GM19452 (cell line): Measurements from ENCODE around the gene CLCF1.

Source experiments
- ATAC-seq: cut with Tn5 transposase; IDR thresholded peaks from one replicate; pipeline ENCODE4 v1.9.1; 2021; ENCODE audit not compliant: unreplicated experiment

Gene CLCF1

DNA sequence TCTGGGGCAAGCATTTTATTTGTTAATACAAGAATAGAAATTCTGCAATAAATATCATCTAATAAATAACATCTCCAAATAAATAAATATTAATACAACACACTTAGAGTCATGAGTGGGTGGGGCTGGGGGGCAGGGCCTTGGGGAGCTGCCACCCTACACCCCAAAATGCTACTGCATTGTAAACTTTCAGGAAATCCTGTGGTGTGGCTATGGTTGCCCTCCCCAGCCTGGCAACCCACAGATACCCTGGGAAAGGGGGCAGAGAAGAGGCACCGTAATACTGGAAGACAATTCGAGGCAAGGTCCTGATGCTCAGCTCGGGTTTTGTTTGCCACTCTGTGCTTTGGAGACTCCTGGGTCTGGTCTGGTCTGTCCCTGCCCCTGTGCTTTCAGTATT lies 9.2 kb downstream of the CLCF1 start:
- ATAC-seq: no peak

DNA sequence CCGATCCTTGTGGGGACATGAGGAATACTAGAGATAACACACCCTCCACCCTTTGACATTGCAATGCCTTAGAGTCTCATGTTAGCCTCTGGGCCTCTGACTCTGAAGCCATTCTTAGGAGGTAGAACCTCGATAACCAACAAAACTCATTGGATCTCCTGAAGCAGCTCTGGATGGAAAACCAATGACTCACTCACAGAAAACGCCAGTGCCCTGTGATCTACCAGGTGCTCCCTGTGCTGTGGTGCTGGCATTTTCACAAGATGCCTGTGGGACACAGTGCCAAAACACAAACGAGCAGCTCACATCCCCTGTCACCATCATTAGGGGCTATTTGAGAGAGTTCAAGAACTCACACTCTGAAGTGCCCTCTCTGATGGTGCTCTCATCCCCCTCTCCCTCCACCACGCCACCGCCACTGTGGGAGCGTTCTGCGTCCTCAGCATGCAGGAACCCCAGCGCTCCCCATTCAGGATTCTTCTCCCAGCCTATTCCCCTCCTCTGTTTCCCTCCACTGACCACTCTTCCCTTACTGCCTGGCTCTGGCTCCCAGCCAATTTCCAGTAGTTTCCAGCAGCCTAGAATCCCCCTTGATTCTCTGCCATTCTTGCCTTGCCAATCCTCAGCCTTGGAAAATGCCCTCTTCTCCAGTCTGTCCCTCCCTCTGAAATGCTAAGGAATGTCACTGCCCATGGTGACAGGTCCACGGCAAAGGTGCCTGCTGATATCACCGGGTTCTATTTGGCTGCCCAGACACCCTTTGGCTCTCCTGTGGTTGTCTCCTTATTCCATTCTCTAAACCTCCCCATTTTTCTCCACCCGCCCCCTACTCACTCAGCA lies 15.3 kb downstream of the CLCF1 start:
- ATAC-seq: no peak

DNA sequence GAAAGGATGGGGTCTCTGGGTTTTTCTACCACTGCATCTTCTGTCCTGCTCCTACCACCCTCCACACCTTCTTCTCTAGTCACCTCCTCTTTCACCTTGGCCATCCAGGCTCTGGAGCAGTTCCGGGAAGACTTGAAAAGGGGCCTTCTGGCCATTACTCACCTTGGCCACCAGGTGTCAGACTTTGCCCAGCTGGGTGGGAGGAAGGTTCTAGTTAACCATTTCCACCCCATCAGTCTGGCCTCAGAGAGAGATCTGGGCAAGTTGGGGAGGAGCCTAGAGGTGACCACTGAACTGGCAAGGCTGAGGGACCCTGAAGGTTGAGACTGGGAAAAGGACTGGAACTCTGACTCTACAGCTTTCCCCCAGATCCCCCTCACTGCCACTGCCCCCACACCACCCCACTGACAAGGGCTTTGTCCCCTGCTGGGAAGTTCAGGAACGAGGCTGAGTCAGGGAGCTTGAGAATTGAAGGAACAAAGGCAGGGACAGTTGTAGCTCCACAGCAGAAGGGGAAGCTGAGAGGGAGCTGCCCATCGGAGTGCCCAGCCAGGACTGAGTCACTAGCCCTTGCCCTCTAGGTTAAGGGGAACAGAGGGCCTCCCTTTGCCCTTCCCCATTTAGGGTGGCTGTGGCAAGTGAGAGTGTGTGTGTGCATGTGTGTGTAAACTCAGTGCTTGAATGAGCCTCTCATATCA lies 16.4 kb downstream of the CLCF1 start:
- ATAC-seq: no peak

DNA sequence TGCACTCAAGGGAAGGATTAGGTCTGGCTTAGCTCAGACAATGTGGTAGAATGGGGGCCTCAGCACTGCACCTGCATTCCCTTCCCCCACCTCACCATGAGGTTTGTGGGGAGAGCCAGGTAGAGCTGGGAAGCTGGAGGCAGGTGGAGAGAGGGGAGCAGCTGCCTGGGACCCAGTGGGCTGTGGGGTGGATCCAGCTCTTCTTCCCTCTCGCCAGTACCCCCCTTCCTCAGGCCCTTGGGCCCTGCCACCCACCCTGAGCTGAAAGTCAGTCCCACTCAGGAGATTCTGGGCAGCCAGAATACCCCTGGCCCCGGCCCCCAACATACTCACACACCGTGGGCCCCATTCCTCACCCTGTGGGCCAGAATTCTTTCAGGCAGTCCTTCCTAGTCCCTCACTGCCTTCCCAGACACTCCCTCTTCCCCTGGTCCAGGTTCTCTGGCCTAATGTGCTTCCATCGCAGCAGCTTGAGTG lies 17.0 kb downstream of the CLCF1 start:
- no peak for ATAC-seq

DNA sequence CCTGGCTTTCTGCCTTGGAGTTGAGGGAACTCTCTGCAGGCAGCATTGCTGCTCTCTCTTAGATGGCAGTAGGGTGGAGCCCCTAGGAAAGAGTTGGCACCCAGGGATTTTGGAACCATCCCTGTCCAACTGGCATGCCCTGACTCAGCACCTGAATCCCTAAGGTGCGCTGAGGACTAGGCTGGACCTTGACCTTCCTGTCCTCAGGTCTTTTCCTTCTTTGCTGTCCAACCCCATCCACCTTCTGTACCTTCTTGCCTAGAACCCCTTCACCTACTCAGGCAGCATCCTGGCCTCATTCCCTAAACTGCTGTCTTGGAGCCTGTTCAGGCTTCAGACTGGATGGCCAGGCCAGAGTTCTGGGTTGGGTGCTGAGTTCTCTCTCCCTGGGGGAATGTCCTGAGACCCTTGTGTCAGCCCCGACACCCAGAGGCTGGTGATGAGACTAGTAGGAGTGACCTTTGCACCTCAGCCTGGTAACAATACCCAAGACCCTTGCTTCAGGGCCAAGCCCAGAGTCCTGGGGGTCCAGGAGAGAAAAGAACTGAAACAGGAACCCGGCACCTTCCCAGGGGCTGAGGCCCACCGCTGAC lies 17.5 kb downstream of the CLCF1 start:
- ATAC-seq: no peak

DNA sequence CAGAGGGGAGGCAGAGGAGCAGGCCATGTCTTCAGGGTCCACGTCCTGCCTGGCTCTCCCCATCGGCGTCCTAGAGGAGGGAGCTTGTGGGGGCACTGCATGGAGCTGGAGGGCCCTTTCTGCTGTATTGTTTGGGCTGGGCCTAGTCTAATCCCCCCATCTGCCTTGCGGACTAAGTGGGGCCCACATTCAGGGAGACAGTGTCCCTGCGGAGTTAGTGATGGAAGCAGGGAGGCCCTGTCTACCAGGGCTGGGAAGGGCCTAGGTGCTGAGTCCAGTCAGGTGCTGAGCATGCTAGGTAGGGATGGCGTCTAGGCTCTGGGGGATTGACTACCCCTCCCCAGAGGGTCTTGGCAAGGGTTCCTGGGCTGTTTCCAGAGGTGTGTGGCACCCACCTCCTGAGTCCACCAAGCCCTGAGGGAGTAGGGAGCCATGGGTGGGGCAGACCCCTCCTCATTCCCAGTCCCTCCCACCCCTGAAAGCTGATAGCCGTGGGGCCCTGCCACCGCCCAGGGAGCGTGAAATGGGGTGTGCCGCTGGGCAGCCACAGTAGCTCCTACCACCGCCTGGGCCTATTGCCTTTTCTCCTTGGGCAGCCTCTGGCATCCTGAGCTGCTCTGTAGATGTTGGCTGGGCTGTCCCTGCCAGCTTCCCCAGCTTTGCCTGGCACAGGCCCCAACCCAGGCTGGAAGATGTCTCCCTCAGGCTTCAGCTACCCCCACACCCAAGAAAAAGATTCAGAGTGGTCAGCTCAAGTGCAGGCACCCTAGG lies 18.2 kb downstream of the CLCF1 start:
- ATAC-seq: no peak

DNA sequence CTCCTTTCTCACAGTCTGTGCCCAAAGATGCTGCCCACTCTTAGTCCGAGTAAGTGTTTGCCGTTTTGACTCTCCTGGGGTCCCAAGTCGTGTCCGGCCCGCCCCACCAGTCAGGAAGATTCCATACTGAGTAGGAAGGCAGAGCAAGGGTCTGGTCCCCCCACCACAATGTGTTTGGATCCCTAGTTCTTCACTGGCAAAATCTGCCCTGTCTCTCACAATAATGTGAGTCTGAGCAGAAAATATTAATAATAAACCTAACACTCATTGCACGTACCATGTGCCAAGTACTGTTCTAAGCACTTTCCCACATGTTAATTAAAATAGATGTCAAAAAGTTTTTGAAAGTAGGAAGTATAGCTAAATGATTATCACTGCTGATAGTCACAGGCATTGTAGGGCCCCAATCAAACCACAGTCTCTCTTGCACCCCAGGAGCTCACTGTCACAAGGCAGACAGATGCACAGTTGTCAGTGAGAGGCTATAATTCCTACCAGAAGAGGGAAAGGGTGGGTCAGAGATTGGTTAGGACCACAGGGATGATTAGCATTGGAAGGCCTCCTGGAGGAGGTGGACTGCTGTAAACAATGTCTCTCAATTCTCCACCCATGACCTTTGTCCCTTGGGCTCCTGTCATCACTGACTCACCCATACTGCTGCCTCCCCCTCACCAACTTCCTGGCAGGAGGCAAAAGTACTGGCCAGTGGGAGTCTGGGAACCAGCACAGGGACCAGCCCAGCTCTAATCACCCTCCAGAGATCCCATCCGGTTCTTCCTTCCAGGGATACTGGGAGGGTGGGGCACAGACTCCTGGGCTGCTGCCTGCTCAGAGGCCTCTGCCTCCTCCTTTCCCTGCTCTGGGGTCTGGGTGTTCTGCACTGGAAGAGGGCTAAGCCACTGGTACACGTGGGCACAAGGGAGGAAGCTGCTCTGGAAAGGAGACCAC lies 19.0 kb downstream of the CLCF1 start:
- ATAC-seq: peak; percentile 3

DNA sequence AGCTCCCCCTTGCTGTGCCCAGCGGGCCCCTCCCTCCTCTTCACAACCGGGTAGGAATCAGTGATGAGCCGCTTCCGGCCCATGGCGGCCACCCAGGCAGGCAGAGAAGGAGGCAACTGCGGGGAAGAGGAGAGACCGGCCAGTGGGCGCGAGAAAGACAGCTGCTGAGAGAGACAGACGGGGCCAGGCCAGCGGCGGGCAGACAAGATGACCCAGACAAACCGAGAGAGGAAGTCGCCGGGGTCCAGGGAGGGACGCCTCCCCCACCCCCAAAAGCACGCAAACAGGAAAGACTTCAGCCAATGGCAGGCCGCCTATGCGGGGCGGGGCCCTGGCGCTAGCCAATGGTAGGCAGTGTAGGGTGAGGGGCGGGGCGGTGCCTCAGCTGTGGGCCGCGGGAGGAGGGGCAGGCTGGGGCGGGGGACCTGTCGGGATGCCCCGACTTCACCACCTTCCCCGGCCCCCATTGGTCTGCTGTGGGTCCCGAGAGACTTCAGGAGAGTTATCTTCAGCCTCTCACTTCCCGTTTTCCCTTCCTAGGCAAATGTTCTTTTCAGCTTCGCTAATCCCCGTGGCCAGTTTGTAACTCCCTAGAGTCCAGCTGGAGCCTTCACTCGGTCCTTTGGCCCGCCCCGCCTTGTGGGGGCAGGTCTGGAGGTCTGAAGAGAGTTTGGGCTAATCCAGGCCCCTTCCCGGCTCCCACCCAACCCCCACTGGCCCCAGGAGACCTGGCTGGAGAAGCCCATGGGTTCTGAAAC lies 19.9 kb downstream of the CLCF1 start, which contains the start of gene POLD4:
Gene POLD4, minus strand, starts transcription at position 230 of the 758 bp plus-strand sequence. Its CDS starts 147 bp downstream, at position 83.
- ATAC-seq: peak; percentile 65

DNA sequence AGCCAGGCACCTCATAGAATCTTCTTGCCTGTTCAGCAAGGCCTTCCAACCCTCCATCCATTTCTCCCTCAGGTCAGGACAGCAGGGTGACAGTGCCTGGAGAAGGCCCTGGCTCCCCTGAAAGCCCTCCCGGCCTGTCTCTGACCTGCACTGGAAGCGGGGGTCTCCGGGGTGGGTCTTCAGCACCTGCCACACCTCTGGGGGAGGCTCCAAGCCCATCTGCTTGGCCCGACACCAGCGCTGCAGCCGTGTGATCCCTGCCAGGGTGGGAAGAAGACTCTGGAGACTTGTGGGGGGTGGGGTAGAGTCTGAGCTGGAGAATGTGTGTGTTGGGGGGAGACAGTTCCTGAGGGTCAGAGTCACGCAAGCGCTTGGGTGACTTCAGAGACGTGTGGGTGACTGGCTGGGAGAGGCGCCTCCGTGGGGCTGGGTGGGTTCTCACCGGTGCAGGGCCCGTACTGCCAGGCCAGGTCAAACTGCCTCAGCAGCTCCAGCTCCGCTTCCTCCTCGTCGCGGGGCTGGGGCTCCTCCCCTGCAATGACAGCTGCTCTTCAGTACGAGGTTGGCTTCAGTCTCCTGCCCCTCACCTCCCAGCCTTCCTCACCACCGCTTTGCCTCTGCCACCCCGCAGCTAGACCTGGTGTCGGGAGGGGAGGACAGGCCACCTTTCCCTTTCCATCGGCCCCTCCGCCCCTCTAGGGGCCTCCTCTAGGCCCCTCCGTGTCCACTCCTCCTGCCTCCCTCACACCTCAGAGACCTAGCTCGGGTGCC lies 20.7 kb downstream of the CLCF1 start:
- ATAC-seq: no peak

DNA sequence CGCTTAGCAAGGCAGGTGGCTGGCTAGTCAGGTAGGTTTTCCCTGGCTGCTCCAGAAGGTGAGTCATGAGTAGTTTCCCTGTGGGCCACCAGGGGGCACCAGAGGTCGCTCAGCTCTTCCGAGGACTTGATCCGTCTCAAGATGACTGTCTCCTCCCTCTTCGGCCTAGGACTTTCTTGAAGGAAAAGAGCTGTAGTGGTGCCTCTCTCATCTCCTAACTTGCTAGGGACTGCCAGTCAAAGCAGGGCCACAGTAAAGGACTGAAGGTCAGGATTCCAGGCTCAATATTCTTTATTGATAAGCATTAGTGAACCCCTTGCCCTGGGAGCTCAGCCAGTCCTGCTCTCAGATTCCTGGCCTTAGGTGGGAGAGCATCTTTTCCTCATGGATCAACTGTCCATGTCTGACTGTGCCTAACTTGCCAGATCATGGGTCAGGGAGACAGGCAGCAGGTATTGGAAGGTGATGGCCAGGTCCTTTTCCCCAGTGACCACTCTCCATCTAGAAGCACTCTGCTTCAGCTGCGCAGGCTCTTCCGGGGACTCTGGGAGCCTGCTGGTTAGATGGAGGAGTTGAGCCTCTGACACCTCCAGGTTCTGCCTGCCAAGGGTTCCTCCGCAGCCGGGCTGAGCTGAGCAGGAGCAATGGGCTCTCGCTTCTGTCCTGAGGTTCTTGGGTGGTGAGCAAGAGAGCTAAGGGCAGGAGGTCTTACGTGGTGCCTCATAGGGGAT lies 22.0 kb downstream of the CLCF1 start:
- ATAC-seq: no peak

DNA sequence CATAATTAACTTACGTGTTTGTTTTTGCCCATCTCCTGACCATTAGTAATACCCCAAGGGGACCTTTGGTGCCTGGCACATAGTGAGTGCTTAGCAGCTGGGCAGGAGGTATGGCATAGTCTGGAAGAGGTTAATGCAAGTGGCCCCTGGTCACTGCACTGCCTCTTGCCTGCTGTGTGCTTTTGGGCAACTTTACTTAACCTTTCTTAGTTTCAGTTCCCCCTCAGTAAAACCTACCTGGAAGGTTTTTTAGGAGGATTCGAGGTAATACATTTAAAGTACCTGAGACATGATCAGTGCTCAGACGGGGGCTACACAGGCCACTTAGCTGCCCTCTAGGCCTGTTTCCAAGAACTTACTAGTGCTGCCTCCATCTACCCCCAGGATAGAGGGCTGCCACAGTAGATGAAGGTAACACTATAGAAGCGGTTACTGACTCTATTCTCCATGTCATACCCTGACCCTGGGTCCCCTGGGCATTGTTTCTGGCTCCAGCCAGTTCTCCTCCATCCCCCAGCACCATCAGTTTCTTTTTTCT lies 23.4 kb downstream of the CLCF1 start:
- ATAC-seq: no peak

DNA sequence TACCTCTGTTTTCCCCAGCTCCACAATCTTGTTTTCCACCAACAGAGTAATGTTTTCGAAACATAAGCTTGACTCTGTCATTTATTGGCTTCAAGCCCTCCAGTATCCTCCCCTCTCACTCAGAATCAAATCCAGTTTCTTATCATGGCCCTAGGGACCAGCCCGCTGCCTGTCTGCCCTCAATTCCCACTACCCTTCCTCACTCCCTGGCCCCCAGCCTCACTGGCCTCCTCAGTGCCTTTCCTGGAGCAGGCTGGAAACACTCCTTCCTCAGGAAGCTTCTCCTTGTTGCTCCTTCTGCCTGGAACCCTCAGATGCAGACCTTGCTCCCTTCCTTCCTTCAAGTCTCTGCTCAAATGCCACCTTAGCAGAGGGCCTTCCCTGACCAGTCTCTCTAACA lies 23.9 kb downstream of the CLCF1 start:
- no peak for ATAC-seq

DNA sequence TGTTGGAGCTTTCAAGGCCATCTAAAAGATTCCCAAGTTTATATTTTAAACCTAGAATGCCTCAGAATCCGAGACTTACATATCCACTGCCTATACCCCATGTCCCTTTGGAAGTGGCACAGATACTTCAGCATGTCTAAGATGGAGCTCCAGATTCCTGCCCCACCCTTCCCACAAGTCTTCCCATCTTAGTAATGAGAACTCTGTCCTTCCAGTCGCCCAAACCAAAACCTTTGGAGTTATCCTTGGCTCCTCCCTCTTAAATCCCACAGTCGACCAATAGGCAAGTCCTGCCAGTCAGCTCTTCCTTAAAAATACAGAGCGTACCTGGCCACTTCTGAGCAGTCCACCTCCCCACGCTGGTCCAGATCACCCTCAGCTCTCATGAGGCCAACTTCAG lies 24.4 kb downstream of the CLCF1 start:
- ATAC-seq: no peak

DNA sequence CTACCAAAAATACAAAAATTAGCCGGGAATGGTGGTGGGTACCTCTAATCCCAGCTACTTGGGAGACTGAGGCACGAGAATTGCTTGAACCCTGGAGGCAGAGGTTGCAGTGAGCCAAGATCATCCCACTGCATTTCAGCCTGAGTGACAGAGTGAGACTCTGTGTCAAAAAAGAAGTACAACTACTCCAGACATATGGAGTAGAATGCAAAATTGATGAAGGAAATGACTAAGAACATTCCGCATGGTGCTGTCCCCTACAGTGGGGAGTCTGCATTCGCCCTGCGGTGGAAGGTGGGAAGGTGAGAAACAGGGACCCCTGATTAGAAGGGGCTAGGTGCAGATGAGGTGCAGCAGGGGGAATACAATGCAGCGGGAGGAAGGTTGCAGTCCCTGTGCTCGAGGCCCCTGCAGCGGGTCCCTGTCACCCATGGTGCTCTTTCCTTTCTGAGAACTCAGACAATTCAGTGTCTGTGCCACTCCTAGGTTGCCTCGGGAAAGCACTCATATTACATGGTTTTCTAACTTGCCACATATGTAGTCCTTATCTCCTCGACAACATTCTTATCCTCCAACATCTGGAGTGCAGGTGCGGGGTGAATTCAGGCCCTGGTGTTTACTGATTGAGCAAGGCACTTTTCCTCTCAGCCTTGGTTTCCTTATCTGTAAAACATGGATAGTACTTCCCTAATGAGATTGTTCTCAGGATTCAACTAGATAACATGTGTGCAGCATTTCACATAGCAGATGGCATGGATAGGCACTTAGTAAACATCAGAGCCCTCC lies 25.2 kb downstream of the CLCF1 start:
- ATAC-seq: no peak

DNA sequence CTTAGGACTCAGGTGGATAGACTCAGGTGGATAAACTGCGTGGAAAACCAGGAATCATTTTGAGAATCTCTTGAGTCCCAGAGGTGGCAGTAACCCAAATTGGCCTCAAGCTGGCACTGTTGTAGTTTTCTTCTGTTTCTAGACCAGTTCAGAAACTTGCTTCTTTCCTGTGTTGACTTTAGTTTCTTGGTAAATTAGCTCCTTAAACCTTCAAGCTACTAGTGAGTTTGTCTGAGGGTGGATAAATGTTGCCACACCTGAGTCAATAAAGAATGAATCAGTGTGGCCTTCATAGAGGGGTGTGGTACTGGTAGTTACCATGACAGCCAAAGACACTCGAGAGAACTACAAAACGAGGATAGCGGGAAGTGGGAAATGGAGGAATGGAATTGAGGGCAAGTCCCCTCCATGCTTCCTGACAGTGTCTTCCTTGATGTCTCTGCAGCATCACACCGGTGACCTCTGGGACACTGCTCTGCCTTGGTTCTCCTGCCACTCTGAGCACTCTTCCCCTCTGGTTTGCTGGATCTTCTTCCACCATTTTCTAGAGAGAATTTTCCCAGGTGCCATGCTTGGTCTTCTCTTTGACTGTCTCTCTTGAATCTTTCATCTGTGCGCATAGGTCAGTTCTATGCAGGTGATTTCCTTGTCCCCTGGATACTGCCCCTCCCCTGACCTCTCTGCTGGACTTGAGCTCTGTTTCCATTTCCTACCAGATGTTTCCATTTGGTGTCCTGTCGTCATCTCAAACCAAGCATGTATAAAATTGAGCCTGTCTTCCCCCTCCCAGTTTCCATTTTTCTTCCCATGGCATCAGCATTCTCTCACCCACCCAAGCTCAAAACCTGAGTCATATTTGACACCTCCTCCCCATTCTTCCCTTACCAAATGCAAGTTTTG lies 27.2 kb downstream of the CLCF1 start:
- no peak for ATAC-seq
